Prostate gland (tissue), 2 donors: ENCODE data around the gene GALNT16.

Experiments
- POLR2A ChIP-seq: fragments of 450-650 bp; IDR thresholded peaks from one replicate; pipeline ENCODE4 v1.6.1; 2016; ENCODE audit warnings: antibody characterized with exemption, mild to moderate bottlenecking
- POLR2AphosphoS5 ChIP-seq: sonication (generic); formaldehyde crosslinking; IDR thresholded peaks from one replicate; pipeline ENCODE4 v1.6.1; 2017; ENCODE audit warnings: antibody characterized with exemption
- TF ChIP-seq, protein P1 (sequence below), 4 experiments: fragments of 200-600 bp in 2 of 4; fragments of 450-650 bp in 2 of 4; sonication (generic) in 2 of 4; IDR thresholded peaks; 1 replicate in 3 of 4; 2 replicates in 1 of 4; pipeline ENCODE4 v1.5.1; 2016 to 2019; ENCODE audit warnings: antibody characterized with exemption in 4 of 4, mild to moderate bottlenecking in 2 of 4, moderate library complexity in 2 of 4

DNA sequence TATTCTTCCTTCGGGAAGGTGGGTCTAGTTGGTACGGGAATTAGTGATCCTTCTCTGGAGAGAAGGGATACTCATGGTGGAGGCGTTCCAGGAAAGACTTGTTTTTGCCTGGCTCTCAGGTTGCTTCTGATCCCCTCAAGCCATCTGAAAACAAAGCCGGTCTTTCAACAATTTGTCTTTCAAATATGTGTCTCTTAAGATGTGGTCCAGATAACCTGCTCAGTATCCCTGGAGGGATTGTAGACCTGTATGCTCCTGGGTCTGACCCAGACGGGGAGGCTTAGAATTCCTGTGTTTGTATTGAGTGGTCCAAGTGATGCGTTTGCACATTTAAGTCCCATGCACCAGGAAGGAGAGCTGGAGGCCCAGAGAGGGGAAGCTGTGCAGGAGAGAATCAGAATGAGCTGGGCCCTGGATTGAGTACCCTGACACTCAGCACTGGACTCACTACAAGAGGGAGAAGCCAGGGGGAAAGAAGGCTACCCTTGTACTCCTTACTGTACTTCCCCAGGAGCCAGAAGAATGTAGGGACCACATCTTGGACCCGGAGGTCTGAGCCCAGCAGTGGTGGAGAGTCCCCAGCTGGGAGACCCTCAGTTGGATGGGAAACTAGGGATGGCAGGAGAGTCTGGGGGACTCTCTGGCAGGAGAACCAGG is 97.7 kb downstream of the GALNT16 start:
- TF ChIP-seq POLR2AphosphoS5 = no peak
- TF ChIP-seq, protein P1, sequence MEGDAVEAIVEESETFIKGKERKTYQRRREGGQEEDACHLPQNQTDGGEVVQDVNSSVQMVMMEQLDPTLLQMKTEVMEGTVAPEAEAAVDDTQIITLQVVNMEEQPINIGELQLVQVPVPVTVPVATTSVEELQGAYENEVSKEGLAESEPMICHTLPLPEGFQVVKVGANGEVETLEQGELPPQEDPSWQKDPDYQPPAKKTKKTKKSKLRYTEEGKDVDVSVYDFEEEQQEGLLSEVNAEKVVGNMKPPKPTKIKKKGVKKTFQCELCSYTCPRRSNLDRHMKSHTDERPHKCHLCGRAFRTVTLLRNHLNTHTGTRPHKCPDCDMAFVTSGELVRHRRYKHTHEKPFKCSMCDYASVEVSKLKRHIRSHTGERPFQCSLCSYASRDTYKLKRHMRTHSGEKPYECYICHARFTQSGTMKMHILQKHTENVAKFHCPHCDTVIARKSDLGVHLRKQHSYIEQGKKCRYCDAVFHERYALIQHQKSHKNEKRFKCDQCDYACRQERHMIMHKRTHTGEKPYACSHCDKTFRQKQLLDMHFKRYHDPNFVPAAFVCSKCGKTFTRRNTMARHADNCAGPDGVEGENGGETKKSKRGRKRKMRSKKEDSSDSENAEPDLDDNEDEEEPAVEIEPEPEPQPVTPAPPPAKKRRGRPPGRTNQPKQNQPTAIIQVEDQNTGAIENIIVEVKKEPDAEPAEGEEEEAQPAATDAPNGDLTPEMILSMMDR (IDR thresholded peaks at IDR 0.05) = no peak
- TF ChIP-seq POLR2A = no peak
